CD4-positive, alpha-beta T cell treated with Interferon alpha-2 for 1 hour (primary cell): ENCODE results near the gene RYR1.
"Not testable (repeated sequence)": the region's sequence is repeated elsewhere in the genome, so short reads cannot be mapped to it uniquely, and the experiment has no call there.

Experiments used
- DNase-seq, 2 donors: peaks; one replicate each; pipeline ENCODE4 v3.0.0-alpha.2; 2020 to 2022

Gene RYR1

DNA sequence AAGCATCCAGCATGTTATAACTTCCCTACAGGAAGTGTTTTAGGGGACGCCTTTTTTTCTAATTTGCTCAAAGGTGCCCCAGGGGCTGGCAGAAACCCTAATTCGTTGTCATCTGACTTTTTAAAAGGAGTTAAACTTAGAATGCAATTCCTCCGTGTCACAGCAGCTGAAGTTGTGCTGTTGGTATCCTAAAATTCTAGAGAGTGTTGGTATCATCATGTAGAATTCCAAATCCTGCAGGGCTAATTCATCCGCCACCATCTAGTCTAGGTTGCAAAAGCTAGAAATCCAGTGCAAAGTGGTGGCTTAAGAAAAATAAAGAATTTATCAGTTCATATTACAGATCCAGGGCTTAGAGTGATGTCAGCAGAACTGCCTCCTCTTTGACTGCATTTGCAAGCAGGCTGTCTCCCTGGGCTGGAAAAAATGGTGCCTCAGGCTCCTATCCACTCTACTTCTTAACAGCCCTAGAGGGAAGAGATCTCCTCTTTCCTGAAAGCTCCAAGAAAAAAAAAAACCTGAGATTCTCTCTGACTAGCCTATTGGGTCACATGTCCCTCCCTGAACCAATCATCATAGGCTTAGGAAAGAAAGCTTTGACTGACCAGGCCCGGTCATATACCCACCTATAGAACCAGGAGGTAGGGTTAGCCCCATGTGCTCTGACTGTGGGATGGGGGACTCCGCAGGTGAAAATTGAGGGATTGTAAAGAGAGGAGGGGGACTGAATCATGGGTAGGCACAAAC lies 111.3 kb downstream of the RYR1 start:
- DNase-seq = peak in 1 of 2 donors; percentile 80

DNA sequence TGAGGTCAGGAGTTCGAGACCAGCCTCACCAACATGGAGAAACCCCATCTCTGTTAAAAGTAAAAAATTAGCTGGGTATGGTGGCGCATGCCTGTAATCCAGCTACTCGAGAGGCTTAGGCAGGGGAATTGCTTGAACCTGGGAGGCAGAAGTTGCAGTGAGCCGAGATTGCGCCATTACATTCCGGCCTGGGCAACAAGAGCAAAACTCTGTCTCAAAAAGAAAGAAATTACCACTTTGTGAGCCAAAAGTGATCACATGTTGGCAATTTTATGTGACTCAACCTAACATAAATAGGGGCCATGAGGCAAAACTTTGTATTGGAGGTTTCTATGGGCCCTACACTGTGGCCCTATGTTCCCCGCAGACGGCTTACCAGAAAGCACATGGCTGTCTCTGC lies 112.1 kb downstream of the RYR1 start:
- DNase-seq = no peak

DNA sequence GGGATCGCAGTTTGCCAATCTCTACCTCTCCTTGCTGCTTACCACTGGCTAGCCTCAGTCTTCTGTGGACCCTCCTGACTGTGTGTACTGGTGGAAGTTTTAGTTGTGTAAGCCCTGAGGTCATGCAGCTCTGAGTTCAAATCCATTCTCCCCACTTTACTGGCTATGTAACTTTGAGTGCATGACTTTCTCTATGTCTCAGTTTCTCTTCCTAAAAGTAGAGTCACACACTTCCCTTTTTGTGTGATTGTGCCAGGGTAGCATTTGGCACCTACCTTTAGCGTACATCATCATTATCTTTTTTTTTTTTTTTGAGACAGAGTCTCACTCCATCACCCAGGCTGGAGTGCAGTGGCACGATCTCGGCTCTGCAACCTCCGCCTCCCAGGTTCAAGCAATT lies 113.9 kb downstream of the RYR1 start:
- DNase-seq = no peak

DNA sequence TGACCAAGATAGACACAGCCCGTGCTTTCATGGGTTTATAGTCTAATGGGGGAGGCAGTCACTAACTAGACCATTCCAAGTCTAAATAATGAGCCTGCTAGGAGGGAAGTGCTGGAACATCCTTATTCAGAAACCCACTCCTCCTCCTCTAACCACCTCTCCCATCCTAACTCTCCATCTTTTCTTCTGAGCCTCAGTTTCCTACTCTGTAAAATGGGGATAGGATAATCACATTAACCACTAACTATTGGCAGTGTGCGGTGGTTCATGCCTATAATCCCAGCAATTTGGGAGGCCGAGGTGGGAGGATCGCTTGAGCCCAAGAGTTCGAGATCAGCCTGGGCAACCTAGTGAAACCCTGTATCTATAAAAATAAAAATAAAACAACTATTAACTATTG lies 115.6 kb downstream of the RYR1 start:
- no peak for DNase-seq

DNA sequence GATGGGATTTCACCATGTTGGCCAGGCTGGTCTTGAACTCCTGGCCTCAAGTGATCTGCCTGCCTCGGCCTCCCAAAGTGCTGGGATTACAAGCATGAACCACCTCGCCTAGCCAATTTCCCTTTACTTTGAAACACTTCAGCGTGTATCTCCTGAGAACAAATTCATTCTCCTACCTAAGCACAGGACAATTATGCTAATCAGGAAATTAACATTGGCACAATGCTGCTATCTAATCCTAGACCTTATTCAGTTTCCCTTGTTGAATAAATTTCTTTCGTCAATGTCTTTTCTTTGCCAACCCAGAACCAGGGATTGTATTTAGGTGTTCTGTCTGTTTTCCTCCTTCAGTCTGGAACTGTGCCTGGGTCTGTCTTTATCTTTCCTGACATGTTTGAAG lies 116.5 kb downstream of the RYR1 start:
- no peak for DNase-seq

DNA sequence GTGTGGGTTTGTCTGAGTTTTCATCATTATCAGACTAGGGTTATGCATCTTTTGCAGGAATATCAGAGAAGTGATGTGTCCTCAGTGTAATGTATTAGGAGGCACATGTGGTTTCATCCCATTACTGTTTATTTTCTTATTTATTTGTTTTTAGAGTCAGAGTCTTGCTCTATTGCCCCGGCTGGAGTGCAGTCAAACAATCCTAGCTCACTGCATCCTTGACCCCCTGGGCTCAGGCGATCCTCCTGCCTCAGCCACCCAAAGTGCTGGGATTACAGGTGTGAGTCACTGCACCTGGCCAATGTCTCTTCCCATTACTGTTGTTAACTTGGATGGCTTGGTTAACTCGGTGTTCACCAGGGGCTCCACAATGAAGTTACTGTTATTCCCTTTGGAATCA lies 116.9 kb downstream of the RYR1 start:
- no peak for DNase-seq

DNA sequence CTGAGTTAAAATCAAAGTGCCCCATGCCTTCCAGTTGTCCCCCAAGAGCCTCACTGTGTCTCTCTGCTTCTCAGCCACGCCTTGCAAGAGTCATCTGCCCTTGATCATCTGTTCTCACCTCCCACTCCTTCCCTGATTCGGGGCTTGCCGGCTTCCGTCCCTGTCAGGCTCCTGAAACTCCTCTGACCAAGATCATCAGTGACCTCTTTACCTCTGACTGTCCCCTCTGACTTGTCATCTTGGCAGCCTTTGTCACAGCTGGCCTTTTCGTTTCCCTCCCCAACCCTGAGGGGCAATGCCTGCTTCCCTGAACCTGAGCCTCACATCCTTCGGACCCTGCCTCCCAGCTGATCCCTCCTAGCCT lies 117.9 kb downstream of the RYR1 start:
- DNase-seq = no peak

DNA sequence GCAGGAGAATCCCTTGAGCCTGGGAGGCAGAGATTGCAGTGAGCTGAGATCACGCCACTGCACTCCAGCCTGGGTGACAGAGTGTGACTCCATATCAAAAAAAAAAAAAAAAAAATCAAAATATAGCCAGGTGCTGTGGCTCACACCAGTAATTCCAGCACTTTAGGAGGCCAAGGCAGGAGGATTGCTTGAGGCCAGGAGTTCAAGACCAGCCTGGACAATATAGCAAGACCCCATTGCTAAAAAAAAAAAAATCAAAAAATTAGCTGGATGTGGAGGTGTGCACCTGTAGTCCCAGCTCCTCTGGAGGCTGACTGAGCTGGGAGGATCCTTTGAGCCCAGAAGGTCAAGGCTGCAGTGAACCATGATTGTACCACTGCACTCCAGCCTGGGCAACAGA lies 119.7 kb downstream of the RYR1 start:
- not testable (repeated sequence) for DNase-seq

DNA sequence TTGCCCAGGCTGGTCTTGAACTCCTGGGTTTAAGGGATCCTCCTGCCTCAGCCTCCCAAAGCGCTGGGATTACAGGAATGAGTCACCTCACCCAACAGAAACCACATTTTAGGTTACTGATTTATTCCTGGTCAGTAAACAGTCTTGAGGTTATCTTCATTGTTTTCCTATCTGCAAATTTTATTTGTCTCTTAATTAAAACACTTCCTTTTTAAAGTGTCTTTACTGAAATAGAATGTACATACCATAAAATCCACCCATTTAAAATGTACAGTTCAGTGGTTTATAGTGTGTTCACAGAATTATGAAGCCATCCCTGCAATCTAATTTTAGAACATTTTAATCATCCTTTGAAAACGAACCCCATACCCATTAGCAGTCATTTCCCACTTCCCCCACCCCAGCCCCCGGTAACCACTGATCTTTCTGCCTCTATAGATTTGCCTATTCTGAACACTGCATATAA lies 121.2 kb downstream of the RYR1 start:
- no peak for DNase-seq

DNA sequence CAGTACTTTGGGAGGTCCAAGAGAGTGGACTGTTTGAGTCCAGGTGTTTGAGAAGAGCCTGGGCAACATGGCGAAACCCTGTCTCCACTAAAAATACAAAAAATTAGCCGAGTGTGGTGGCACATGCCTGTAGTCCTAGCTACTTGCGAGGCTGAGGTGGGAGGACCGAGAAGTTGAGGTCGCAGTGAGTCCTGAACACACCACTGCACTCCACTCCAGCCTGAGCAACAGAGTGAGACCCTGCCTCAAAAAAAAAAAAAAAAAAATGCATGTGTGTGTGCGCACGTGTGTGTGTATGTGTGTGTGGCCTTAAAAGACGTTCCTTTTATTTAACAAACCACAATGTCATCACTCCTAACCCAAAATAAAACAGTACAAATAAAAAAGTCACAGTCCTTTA lies 121.7 kb downstream of the RYR1 start:
- no peak for DNase-seq

DNA sequence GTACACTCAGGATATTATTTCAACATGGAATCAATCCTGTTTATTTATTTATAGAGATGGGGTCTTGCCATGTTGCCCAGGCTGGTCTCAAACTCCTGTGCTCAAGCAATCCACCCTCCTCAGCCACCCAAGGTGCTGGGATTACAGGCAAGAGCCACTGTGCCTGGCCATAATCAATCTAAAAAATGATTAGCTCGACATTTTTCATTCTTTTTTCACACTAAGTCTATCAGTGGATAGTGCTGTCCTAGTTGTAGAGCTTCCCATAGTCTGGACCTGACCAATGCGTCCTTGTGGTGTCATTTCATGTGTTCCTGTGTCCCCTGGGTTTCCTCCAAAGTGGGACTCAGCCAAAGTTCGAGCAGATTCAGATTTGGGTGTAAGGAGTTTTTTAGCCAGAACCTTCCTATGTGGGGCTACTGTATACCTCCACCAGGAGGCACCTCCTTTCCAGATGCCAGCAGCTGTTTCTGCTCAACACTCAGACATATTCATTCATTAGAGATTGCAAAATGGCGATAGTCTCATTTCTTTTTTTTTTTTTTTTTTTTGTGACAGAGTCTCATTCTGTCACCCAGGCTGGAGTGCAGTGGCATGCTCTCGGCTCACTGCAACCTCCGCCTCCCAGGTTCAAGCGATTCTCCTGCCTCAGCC lies 123.2 kb downstream of the RYR1 start:
- peak in 1 of 2 donors; percentile 41 for DNase-seq

DNA sequence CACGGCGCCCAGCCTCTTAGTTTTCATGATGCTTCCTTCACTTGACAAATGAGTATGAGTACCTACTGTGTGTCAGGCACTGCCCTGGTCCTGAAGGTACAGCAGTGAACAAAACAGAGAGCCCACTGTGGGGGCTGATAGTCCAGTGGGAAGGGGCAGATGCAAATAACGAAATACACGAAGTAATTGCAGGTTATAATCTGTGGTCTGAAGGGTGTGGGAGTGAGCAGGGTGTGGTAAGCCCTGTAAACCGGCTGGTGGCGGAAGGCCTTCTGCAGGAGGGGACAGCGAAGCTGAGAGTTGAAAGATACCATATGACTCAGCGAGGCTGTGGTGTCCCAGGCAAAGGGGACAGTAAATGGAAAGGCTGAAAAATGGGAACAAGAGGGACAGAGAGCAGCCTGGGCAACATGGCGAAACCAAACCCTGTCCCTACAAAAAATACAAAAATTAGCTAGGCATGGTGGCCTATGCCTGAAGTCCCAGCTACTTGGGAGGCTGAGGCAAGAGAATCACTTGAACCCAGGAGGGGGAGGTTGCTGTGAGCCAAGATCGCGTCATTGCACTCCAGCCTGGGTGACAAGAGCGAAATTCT lies 123.8 kb downstream of the RYR1 start:
- DNase-seq = peak; percentile 39 to 50

DNA sequence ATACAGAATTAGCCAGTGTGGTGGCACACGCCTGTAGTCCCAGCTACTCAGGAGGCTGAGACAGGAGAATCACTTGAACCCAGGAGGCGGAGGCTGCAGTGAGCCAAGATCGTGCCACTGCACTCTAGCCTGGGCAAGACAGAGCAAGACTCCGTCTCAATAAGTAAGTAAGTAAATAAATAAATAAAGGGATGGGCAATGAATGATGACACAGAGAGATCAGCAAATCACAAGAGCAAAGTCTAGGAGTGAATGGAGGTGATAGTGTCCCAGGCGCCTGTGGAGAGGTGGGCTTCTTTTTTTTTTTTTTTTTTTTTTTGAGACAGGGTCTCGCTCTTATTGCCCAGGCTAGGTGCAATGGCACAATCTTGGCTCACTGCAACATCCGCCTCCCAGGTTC lies 125.4 kb downstream of the RYR1 start:
- DNase-seq = not testable (repeated sequence)

DNA sequence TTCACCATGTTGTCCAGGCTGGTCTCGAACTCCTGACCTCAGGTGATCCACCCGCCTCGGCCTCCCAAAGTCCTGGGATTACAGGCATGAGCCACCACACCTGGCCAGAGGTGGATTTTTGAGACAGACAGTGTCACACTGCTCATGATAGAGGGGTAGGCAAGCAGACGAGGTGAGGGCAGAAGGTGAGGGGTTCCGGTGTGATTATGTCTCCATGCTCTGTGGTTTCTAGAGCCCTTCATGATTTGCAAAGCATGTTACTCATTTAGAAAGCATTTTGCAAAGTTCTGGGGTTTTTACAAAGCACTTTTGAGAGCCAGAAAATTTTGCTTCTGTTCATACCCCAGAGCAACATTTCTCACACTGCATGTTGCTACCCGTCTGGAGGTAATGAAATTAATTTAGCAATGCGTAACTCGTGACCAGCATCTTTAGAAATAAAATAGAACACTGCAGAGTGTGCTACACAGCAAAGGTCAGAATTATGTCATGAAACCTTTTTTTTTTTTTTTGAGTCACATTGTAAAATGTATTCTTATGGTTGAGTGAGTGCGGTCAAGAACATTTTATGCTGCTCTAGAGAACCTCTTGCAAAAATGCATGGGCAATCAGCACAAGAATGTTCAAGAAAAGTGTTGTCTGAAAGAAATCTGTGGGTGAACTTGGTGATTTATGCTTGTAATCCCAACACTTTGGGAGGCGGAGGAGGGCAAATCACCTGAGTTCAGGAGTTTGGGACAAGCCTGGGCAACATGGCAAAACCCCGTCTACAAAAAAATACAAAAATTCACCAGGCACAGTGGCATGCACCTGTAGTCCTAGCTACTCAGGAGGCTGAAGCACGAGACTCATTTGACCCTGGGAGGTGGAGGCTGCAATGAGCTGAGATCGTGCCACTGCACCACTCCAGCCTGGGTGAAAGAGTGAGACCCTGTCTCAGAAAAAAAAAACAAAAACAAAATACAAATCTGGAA lies 126.2 kb downstream of the RYR1 start:
- DNase-seq = peak in 1 of 2 donors; percentile 53

DNA sequence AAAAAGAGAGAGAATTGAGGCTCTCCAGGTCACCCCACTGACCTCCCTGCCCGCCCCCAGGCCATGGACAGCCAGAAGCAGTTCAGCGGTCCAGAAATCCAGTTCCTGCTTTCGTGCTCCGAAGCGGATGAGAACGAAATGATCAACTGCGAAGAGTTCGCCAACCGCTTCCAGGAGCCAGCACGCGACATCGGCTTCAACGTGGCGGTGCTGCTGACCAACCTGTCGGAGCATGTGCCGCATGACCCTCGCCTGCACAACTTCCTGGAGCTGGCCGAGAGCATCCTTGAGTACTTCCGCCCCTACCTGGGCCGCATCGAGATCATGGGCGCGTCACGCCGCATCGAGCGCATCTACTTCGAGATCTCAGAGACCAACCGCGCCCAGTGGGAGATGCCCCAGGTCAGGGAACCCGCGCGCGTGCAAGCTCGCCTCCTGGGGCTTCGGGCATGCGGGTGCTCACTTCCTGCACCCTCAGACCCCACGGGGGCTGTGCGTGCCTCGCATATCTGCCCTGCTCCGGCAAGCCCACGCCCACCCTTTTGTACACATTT lies 127.6 kb downstream of the RYR1 start:
- DNase-seq = no peak

DNA sequence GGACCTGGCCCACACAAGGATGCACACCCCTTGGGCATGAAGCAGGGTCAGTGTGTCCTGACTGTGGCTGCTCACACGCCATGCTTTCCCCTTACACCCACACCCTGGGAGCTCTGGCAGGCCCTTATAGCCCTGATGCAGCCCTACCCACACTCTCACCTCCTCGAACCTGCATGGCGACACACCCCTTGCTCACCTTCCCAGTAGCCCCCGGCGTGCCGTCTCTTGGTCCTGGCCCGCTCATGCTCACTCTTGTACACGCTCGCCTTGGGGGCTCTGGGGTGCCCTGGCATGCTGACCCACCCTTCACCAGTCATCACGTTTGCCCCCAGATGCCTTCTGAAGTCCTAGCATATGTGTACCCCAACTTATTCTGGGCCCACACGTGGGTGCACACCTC lies 128.2 kb downstream of the RYR1 start:
- no peak for DNase-seq

DNA sequence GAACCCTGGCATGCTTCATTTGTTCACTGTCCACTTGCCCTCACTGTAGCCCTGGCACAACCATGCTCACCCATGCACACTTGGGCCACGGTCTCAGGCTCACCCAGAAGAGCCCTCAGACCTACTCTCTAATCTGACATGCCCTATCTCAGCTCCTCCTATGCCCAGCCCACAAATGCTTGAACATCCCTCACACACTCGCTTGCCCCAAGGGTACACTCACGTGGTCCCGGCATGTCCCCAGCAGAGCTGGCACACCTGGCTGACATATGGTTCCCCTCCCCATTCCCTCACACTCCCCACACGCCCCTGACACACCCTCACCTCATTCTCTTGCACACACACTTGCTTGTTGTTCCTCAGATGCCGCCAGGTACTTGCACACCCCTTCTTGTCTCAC lies 128.6 kb downstream of the RYR1 start:
- no peak for DNase-seq

DNA sequence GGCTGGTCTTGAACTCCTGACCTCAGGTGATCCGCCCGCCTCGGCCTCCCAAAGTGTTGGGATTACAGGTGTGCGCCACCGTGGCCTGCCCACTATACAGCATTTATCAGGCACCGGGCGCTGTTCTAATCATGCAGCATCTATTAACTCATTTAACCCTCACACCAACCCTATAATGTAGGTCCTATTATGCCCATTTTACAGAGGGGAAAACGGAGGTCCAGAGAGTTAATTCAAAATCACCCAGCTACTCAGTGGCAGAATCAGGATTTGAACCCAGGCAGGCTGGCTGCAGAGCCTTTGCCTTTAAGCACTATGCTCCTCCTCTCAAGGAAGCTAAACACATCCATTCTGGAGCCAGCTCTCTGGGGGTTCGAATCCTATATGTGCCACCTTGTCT lies 130.0 kb downstream of the RYR1 start:
- no peak for DNase-seq

DNA sequence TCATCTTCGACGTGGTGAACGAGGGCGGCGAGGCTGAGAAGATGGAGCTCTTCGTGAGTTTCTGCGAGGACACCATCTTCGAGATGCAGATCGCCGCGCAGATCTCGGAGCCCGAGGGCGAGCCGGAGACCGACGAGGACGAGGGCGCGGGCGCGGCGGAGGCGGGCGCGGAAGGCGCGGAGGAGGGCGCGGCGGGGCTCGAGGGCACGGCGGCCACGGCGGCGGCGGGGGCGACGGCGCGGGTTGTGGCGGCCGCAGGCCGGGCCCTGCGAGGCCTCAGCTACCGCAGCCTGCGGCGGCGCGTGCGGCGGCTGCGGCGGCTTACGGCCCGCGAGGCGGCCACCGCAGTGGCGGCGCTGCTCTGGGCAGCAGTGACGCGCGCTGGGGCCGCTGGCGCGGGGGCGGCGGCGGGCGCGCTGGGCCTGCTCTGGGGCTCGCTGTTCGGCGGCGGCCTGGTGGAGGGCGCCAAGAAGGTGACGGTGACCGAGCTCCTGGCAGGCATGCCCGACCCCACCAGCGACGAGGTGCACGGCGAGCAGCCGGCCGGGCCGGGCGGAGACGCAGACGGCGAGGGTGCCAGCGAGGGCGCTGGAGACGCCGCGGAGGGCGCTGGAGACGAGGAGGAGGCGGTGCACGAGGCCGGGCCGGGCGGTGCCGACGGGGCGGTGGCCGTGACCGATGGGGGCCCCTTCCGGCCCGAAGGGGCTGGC lies 131.6 kb downstream of the RYR1 start:
- peak; percentile 4 to 29 for DNase-seq

DNA sequence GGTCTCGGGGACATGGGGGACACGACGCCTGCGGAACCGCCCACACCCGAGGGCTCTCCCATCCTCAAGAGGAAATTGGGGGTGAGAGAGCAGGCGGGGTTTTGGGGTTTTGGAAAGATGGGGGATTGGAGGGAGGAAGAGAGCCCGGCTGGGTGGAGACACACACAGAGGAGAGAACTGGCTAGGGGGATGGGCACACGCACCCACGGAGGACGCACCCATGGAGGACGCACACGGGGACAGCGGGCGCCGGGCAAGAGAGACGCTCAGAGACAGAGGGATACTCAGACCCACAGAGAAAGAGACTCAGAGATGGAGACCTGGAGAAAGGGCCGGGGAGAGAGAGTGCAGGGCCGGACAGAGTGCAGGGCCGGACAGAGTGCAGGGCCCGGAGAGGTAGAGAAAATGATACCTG lies 132.2 kb downstream of the RYR1 start:
- peak in 1 of 2 donors; percentile 6 for DNase-seq

DNA sequence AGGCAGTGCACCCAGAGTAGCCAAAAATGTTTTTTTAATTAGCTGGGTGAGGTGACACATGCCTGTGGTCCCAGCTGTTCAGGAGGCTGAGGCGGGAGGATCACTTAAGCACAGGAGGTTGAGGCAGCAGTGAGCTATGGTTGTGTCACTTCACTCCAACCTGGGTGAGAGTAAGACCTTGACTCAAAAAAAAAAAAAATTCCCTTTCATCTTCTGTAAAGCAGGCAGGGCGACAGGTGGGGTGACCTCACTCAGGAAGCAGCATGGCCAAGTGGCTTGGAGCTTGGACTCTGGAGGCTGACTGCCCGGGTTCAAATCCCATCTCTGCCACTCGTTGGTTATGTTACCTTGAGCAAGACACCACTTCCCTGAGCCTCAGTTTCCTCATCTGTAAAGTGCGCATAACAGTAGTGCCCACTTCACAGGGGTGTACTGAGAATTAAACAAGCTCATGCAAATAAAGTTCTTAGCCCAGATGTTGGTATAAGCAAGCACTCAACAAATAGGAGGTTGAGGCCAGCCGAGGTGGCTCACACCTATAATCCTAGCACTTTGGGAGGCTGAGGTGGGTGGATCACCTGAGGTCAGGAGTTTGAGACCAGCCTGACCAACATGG lies 136.0 kb downstream of the RYR1 start:
- no peak for DNase-seq

DNA sequence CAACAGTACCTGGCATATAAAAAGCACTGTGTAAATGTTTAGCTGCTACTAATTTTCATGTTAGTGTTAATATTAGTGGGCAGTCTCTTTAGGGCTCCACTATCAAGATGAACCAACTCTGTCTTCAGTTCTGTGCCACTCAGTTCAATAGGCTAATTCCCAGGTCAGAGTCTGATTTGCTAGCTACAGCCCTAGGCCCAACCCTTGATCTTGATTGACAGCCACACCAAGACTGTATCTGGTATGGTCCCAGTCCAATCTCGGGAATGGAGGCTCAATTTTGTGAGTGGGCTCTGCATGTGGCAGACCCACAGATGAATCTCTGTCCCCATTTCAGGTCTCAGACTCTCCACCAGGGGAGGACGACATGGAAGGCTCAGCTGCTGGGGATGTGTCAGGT lies 138.2 kb downstream of the RYR1 start:
- no peak for DNase-seq
